ENCODE data around the gene GAGE12H.
"Not testable (repeated sequence)": the region's sequence is repeated elsewhere in the genome, so short reads cannot be mapped to it uniquely, and the experiment has no call there.

GRCh38 chrX:49569152-49569551 lies 10.6 kb upstream of the GAGE12H start:
- TF ChIP-seq, protein P1, sequence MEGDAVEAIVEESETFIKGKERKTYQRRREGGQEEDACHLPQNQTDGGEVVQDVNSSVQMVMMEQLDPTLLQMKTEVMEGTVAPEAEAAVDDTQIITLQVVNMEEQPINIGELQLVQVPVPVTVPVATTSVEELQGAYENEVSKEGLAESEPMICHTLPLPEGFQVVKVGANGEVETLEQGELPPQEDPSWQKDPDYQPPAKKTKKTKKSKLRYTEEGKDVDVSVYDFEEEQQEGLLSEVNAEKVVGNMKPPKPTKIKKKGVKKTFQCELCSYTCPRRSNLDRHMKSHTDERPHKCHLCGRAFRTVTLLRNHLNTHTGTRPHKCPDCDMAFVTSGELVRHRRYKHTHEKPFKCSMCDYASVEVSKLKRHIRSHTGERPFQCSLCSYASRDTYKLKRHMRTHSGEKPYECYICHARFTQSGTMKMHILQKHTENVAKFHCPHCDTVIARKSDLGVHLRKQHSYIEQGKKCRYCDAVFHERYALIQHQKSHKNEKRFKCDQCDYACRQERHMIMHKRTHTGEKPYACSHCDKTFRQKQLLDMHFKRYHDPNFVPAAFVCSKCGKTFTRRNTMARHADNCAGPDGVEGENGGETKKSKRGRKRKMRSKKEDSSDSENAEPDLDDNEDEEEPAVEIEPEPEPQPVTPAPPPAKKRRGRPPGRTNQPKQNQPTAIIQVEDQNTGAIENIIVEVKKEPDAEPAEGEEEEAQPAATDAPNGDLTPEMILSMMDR (IDR thresholded peaks at IDR 0.05; ENCODE audit: low read depth, low read length): not testable (repeated sequence)
- not testable (repeated sequence) for TF ChIP-seq EZH2phosphoT487 (IDR thresholded peaks at IDR 0.05; ENCODE audit: low read depth)
